K562 (cell line): ENCODE measurements around the gene SPIC. TPM values are rescaled to one million over a fixed set of nuclear protein-coding genes. Genes with fewer than 3 reads are reported as not detected.

ENCODE experiments used
- BRD4 ChIP-seq: fragments of 200-600 bp; sonication (generic); IDR thresholded peaks from 2 replicates; pipeline ENCODE4 v1.6.1; 2017; ENCODE audit warnings: inconsistent platforms
- CAMTA2 ChIP-seq: fragments of 250-450 bp; sonication (Bioruptor Pico); conservative IDR thresholded peaks from 2 replicates; pipeline ENCODE4 v1.5.1; 2022
- CBFA2T3 ChIP-seq: fragments of 450-650 bp; IDR thresholded peaks from 2 replicates; pipeline ENCODE4 v1.6.1; 2017
- CHD1 ChIP-seq: fragments of 200-600 bp; sonication (generic); IDR thresholded peaks from one replicate; pipeline ENCODE4 v1.6.1; 2012; ENCODE audit warnings: mild to moderate bottlenecking, moderate library complexity, low read length, inconsistent platforms
- EGR1 ChIP-seq: fragments of 450-650 bp; conservative IDR thresholded peaks from 2 replicates; pipeline ENCODE4 v1.6.1; 2017; ENCODE audit warnings: mild to moderate bottlenecking
- GABPA ChIP-seq: fragments of 200-800 bp; sonication (Bioruptor generic); conservative IDR thresholded peaks from 2 replicates; pipeline ENCODE4 v1.6.1; 2016; ENCODE audit warnings: low read depth, missing genetic modification characterization, missing compliant biosample characterization
- HIVEP1 ChIP-seq: fragments of 250-450 bp; sonication (Bioruptor Pico); IDR thresholded peaks from 2 replicates; pipeline ENCODE4 v1.4.0; 2020; ENCODE audit warnings: mild to moderate bottlenecking
- SNAPC5 ChIP-seq: fragments of 250-450 bp; sonication (Bioruptor Pico); IDR thresholded peaks from 2 replicates; pipeline ENCODE4 v1.8.0; 2021; ENCODE audit warnings: moderate library complexity, mild to moderate bottlenecking, inconsistent platforms
- SPI1 ChIP-seq: IDR thresholded peaks from 2 replicates; pipeline ENCODE4 v1.6.1; 2011; ENCODE audit warnings: low read depth, low read length, control low read depth, borderline replicate concordance
- ZFX ChIP-seq: sonication (generic); formaldehyde crosslinking; IDR thresholded peaks from 2 replicates; pipeline ENCODE4 v1.8.0; 2022; ENCODE audit warnings: mild to moderate bottlenecking, missing genetic modification reagents, moderate library complexity
- ZNF778 ChIP-seq: fragments of 450-650 bp; formaldehyde crosslinking; IDR thresholded peaks from 2 replicates; pipeline ENCODE4 v1.4.0; 2020; ENCODE audit warnings: mild to moderate bottlenecking, moderate library complexity
- polyA plus RNA-seq, 8 experiments: library from polyadenylated mRNA; depleted of rRNA in 4 of 8; stranded (reverse) in 5 of 8; unstranded in 3 of 8; fragments of >200 nt; fragmentation: Nextera tagmentation in 2 of 8; fragmentation: Illumina TruSeq in 1 of 8; extraction: Ambion mirVana in 2 of 8; extraction: Trizol in 1 of 8; gene quantifications; 2 replicates each; pipeline versions ENCODE4 v1.2.1 to v1.2.3, GENCODE V29; 2011 to 2014; ENCODE audit warnings: inconsistent platforms in 1 of 8, missing spikeins in 1 of 8
- total RNA-seq, 7 experiments: library from RNA; depleted of rRNA in 6 of 7; stranded (reverse); fragments of >200 nt in 6 of 7; fragmentation: Illumina TruSeq in 2 of 7; extraction: Trizol in 2 of 7; gene quantifications; 2 replicates each; pipeline versions ENCODE4 v1.2.1 to v1.2.3, GENCODE V29; 2011 to 2021; ENCODE audit warnings: low replicate concordance in 1 of 7
- TF ChIP-seq, protein P1 (sequence below): fragments of 200-800 bp; sonication (Bioruptor generic); IDR thresholded peaks from 2 replicates; pipeline ENCODE4 v1.6.1; 2017; ENCODE audit warnings: missing genetic modification characterization, missing compliant biosample characterization

The SPIC gene
- total and polyA plus RNA-seq, 9 of the 15 experiments (the other 6 are each of a cell fraction or from before 2014, with no cell fraction given), result not detected

DNA sequence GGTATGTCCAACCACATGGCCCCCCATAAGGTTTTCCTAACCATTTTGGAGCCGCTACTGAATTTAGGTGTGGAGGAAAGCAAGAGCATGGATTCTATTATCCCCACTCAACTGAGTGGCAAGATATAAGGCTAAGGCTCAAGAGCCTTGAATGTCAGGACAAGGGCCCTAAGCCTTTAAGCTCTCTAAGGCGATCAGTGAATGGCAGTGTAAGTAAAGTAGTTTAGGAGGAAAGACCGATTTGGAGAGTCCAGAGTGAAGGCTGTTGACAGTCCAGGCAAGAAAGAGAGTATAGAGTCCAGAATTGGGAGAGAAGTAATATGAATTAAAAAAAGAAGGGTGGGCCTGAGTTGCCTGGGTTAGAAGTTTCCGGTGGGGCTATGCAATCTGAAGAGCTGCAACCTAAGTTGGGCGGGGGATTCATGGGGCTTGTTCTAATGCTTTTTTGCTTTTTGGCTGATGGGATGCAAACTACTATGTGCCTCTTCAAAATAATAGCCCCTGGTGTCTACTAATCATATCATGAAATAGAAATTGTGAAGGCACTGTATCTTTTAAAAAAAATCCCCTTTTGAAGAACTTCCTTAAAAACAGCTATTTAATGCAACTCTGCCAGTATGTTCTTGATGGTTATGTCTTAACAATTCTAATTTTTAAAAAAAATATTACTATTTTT is at the start of gene SPIC (continued):
- TF ChIP-seq ZNF778 (CRISPR knock-in tag), result no peak
- TF ChIP-seq CAMTA2, result no peak
- no peak for TF ChIP-seq EGR1
- TF ChIP-seq HIVEP1 (CRISPR knock-in tag), result no peak
- TF ChIP-seq SPI1, result no peak
- no peak for TF ChIP-seq BRD4
- TF ChIP-seq CBFA2T3, result no peak
- no peak for TF ChIP-seq SNAPC5 (CRISPR knock-in tag)
- TF ChIP-seq GABPA (tag), result no peak
- no peak for TF ChIP-seq CHD1
- TF ChIP-seq, protein P1, sequence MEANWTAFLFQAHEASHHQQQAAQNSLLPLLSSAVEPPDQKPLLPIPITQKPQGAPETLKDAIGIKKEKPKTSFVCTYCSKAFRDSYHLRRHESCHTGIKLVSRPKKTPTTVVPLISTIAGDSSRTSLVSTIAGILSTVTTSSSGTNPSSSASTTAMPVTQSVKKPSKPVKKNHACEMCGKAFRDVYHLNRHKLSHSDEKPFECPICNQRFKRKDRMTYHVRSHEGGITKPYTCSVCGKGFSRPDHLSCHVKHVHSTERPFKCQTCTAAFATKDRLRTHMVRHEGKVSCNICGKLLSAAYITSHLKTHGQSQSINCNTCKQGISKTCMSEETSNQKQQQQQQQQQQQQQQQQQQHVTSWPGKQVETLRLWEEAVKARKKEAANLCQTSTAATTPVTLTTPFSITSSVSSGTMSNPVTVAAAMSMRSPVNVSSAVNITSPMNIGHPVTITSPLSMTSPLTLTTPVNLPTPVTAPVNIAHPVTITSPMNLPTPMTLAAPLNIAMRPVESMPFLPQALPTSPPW (CRISPR knock-in tag), result no peak
- no peak for TF ChIP-seq ZFX (CRISPR knock-in tag)
